Small intestine (tissue), 7 donors: ENCODE data around the gene IFT80. TPM values are rescaled to one million over a fixed set of nuclear protein-coding genes. Genes with fewer than 3 reads are reported as not detected.
"Not testable (repeated sequence)": the region's sequence is repeated elsewhere in the genome, so short reads cannot be mapped to it uniquely, and the experiment has no call there.

Source experiments
- DNase-seq, 2 donors: peaks; one replicate each; pipeline versions ENCODE4 v3.0.0 to v3.0.0-alpha.2; 2013
- FAIRE-seq: peaks from 2 replicates; lab custom pipeline; 2012; peaks lifted over from hg19 to GRCh38; lab: Jason Lieb, UNC
- H3K27ac ChIP-seq, 3 donors: one replicate each; pipeline ENCODE4 v1.5.1; 2013; ENCODE audit warnings: low read length in 2 of 3, mild to moderate bottlenecking in 2 of 3, control low read depth in 1 of 3, inconsistent platforms in 1 of 3, low read depth in 1 of 3, moderate library complexity in 1 of 3
- H3K27me3 ChIP-seq, 3 donors: one replicate each; pipeline ENCODE4 v1.6.1; 2013; ENCODE audit warnings: low read length in 3 of 3, inconsistent platforms in 1 of 3; ENCODE audit not compliant: control insufficient read depth in 3 of 3, insufficient read depth in 3 of 3
- H3K36me3 ChIP-seq, 3 donors: one replicate each; pipeline ENCODE4 v1.6.1; 2013; ENCODE audit warnings: low read length in 3 of 3, inconsistent platforms in 1 of 3, low read depth in 1 of 3, mild to moderate bottlenecking in 1 of 3, moderate library complexity in 1 of 3; ENCODE audit not compliant: control insufficient read depth in 3 of 3, insufficient read depth in 2 of 3
- H3K4me1 ChIP-seq, 3 donors: one replicate each; pipeline ENCODE4 v1.6.1; 2013; ENCODE audit warnings: low read length in 2 of 3, inconsistent platforms in 1 of 3, low read depth in 1 of 3, mild to moderate bottlenecking in 1 of 3, moderate library complexity in 1 of 3; ENCODE audit not compliant: control insufficient read depth in 3 of 3, insufficient read depth in 2 of 3
- H3K4me3 ChIP-seq, 3 donors: one replicate each; pipeline ENCODE4 v1.5.1; 2013; ENCODE audit warnings: low read length in 3 of 3, control low read depth in 1 of 3, inconsistent platforms in 1 of 3, low read depth in 1 of 3, mild to moderate bottlenecking in 1 of 3, moderate library complexity in 1 of 3
- H3K9me3 ChIP-seq, 2 donors: one replicate each; pipeline ENCODE4 v1.6.1; 2013; ENCODE audit warnings: low read depth in 1 of 2, low read length in 1 of 2; ENCODE audit not compliant: control insufficient read depth in 2 of 2, insufficient read depth in 1 of 2
- WGBS, 3 donors: extraction: QIAGEN DNeasy Blood & Tissue Kit; methylation state at CpG; one replicate each; pipeline ENCODE4 v1.1.7; 2013; 5-methylcytosine and 5-hydroxymethylcytosine counted together
- polyA plus RNA-seq, 4 donors: library from polyadenylated mRNA; stranded (reverse) in 3 of 4; unstranded in 1 of 4; fragments of 200-250 nt in 3 of 4; fragments of 120-200 nt in 1 of 4; gene quantifications; one replicate each; pipeline versions ENCODE4 v1.2.1 to v1.2.3, GENCODE V29; 2013
- donor health status: healthy with polysubstance abuse.
- donor health status: control.
- donor health status: control.
- donor health status: Bipolar disorder and iron deficiency.
- donor health status: healthy.

The IFT80 gene
- polyA plus RNA-seq, 4 donors = 3.8 to 24.1 (median 6.3) TPM

DNA sequence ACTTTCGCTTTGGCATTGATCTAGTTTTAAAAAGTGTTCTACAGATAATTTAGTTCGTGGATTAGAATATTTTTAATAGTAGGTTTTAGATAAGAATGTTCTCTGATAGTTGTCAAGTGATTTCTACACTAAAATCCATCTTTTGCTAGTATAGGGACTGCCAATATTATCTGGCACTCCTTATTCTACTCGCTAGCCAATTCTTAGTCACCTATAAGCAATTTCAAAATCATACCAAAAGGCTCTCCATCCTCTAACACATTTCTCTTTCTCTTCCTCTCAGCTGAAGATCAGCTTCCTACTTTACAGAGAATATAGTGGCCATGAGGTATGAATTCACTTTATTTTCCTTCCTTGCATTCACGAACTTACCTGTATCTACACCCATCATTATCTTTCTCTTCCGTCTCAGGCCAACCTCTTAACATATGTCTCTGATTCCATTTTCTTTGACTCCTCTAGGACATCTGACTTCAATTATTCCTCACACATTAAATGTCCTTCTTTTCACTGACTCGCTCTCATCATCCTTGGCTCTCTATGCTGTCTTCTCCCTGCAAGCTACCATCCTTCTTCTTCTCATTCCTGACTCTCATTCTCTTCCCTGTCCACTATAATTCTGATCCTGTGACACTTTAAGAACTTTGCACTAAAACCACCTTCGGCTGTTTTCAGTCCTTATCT, 138.3 kb downstream of the IFT80 start:
- Histone ChIP-seq H3K27ac (no peak overlapping the region), H3K4me3 (no peak overlapping the region), H3K9me3 (no peaks in the 10 kb centered on the region), H3K4me1 (no peaks in the 10 kb centered on the region), H3K36me3 (no peaks in the 10 kb centered on the region), H3K27me3 (no peaks in the 10 kb centered on the region)
- FAIRE-seq (no peak), DNase-seq (no peak)
- 65 to 81% (median 75%) methylated on average over 7 of the region's 7 CpGs for WGBS, 3 donors

DNA sequence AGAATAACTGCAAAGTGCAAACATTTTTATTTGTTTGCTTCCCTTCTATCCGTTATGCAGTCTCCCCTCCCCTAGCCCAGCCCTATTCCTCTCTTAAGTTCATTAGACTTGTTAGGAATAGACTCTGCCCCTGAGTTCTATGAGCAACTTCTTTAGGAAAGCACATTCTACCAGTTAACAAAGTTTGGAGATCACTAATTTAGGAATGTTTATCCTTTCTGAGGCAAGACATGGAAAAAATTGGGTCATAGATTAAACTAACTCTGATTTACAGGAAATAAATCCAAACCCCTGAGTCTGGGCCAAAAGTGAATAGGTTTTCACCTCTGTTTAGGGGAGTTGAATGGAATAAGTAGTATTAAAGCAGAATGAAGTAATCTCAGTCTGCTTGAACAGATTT, 139.4 kb downstream of the IFT80 start:
- Histone ChIP-seq H3K27me3 (no peaks in the 10 kb centered on the region), H3K4me3 (no peak overlapping the region), H3K4me1 (no peaks in the 10 kb centered on the region), H3K9me3 (no peaks in the 10 kb centered on the region), H3K36me3 (no peaks in the 10 kb centered on the region), H3K27ac (no peak overlapping the region)
- FAIRE-seq = no peak
- 62 to 84% (median 67%) methylated on average over 1 of the region's 1 CpG for WGBS, 3 donors
- DNase-seq = no peak

DNA sequence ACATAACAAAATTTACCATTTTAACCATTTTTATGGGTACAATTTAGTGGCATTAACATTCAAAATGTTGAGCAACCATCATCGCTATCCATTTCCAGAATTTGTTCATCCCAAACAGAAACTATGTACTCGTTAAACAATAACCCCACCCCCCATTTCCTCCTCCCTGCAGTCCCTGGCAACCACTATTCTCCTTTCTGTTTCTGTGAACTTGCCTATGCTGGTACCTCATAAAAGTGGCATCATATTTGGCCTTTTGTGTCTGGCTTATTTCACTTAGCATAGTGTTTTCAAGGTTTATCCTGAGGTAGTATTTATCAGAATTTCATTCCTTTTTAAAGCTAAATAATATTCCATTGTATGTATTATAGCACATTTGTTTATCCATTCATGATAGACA, 141.4 kb downstream of the IFT80 start:
- Histone ChIP-seq H3K4me1 (no peaks in the 10 kb centered on the region), H3K27ac (no peak overlapping the region), H3K9me3 (no peaks in the 10 kb centered on the region), H3K27me3 (no peaks in the 10 kb centered on the region), H3K36me3 (no peaks in the 10 kb centered on the region), H3K4me3 (no peak overlapping the region)
- DNase-seq (no peak), FAIRE-seq (no peak)
- WGBS, 3 donors = 70 to 82% (median 78%) methylated on average over 2 of the region's 2 CpGs

- Histone ChIP-seq H3K4me1 (no peaks in the 10 kb centered on the region), H3K27me3 (no peaks in the 10 kb centered on the region), H3K9me3 (no peaks in the 10 kb centered on the region), H3K27ac (no peak overlapping the region), H3K36me3 (no peaks in the 10 kb centered on the region), H3K4me3 (no peak overlapping the region)
- DNase-seq = no peak
- FAIRE-seq = no peak
Observed at GRCh38 chr3:160253298-160253697, 145.7 kb downstream of the IFT80 start.

DNA sequence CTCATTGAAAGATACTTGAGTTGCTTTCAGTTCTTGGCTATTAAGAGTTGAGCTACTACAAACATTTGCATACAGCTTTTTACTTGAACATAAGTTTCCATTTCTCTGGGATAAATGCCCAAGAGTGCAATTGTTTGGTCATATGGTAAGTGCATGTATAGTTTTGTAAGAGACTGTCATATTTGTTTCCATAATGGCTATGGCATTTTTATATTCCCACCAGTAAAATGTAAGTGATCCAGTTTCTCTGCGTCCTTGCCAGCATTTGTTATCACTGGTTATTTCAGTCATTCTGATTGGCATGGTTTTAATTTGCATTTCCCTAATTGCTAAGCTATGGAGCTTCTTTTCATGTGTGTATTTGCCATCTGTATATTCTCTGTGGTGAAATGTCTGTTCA, 151.3 kb downstream of the IFT80 start:
- DNase-seq (no peak), FAIRE-seq (no peak)
- 71 to 80% (median 73%) methylated on average over 1 of the region's 1 CpG for WGBS, 3 donors

GRCh38 chr3:160245261-160245800, 153.7 kb downstream of the IFT80 start:
- no peak for FAIRE-seq

More for the DNA sequence above, 151.3 kb downstream of the IFT80 start:
- Histone ChIP-seq H3K27ac (no peak overlapping the region), H3K27me3 (no peaks in the 10 kb centered on the region), H3K4me3 (no peak overlapping the region), H3K4me1 (no peaks in the 10 kb centered on the region), H3K36me3 (no peaks in the 10 kb centered on the region), H3K9me3 (peaks cover 0 to 2% of the 10 kb centered on the region in 2 donors)

DNA sequence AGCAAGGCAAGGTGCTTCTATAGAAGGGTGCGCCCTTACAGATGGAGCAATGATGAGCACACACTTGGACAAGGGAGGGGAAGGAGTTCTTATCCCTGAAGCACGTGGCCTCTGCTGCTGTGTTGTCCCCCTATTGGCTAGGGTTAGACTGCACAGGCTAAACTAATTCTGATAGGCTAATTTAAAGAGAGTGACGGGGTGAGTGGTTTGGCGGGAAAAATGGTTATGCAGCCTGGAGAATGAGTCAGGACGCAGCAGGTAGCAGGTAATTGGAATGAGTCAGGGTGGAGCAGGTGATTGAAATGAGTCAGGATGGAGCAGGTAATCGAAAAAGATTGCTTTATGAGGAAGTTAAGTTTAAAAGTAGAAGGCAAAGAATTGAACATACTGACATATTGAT, 158.3 kb downstream of the IFT80 start:
- H3K4me3 ChIP-seq, FAIRE-seq, H3K9me3 ChIP-seq, DNase-seq, H3K27me3 ChIP-seq, H3K4me1 ChIP-seq, H3K27ac ChIP-seq, H3K36me3 ChIP-seq: not testable (repeated sequence)
- 69 to 86% (median 79%) methylated on average over 6 of the region's 6 CpGs for WGBS, 3 donors

More at GRCh38 chr3:160245261-160245800, 153.7 kb downstream of the IFT80 start:
- Histone ChIP-seq H3K36me3 (no peaks in the 10 kb centered on the region), H3K9me3 (peaks cover 0 to 2% of the 10 kb centered on the region in 2 donors), H3K4me1 (no peaks in the 10 kb centered on the region), H3K4me3 (no peak overlapping the region), H3K27me3 (no peaks in the 10 kb centered on the region), H3K27ac (no peak overlapping the region)
- 87 to 89% (median 87%) methylated on average over 9 of the region's 9 CpGs for WGBS, 3 donors
- no peak for DNase-seq

- Histone ChIP-seq H3K36me3 (no peaks in the 10 kb centered on the region), H3K27me3 (peaks cover 0 to 1% (median 0%) of the 10 kb centered on the region in 3 donors), H3K9me3 (no peaks in the 10 kb centered on the region), H3K27ac (no peak overlapping the region), H3K4me1 (peaks cover 0 to under 1% (median 0%) of the 10 kb centered on the region in 3 donors), H3K4me3 (no peak overlapping the region)
- 48 to 66% (median 61%) methylated on average over 3 of the region's 3 CpGs for WGBS, 3 donors
- no peak for DNase-seq
- no peak for FAIRE-seq
Observed at GRCh38 chr3:160232014-160232413, 167.0 kb downstream of the IFT80 start.
